ENCODE results near the gene HOXA7.

GRCh38 chr7:27130540-27131389 lies 25.7 kb downstream of the HOXA7 start, which contains the start of gene HOXA4:
- TF ChIP-seq CTCF (IDR thresholded peaks at IDR 0.05; ENCODE audit: low read length) (no peak), EZH2 (optimal IDR thresholded peaks at IDR 0.05; ENCODE audit: low read depth, low read length) (no peak)
